ENCODE results near the gene GKN2.

- TF ChIP-seq CTCF (IDR thresholded peaks at IDR 0.05): no peak
- TF ChIP-seq EZH2 (IDR thresholded peaks at IDR 0.05; ENCODE audit: borderline replicate concordance, insufficient read depth, low read depth, low read length, poor library complexity, severe bottlenecking): no peak
These were observed 4.0 kb downstream of the GKN2 start for GRCh38 chr2:68948710-68949109.

All from B cell (primary cell).